Esophagus squamous epithelium (tissue), 5 donors: ENCODE measurements around the gene WWOX. TPM values are rescaled to one million over a fixed set of nuclear protein-coding genes. Genes with fewer than 3 reads are reported as not detected.

Experiments
- DNase-seq: peaks from one replicate; lab custom pipeline; 2025; lab: John Stamatoyannopoulos, UW
- H3K27ac ChIP-seq, 4 donors: fragments of 200-600 bp; sonication (generic); one replicate each; pipeline ENCODE4 v1.5.1; 2016 to 2019; ENCODE audit warnings: mild to moderate bottlenecking in 1 of 4
- H3K27me3 ChIP-seq, 4 donors: fragments of 200-600 bp; sonication (generic); 1 replicate in 3 of 4; 2 replicates in 1 of 4; pipeline versions ENCODE4 v1.5.1 to v1.6.0; 2017 to 2021; ENCODE audit warnings: antibody characterized with exemption in 1 of 4
- H3K36me3 ChIP-seq, 3 donors: fragments of 200-600 bp; sonication (generic); one replicate each; pipeline ENCODE4 v1.5.1; 2016 to 2019
- H3K4me1 ChIP-seq, 3 donors: fragments of 200-600 bp; sonication (generic); one replicate each; pipeline ENCODE4 v1.5.1; 2017 to 2019
- H3K4me3 ChIP-seq, 4 donors: fragments of 200-600 bp; sonication (generic); 1 replicate in 3 of 4; 2 replicates in 1 of 4; pipeline ENCODE4 v1.5.1; 2016 to 2019; ENCODE audit warnings: mild to moderate bottlenecking in 2 of 4, moderate library complexity in 1 of 4
- H3K9me3 ChIP-seq, 3 donors: fragments of 200-600 bp; sonication (generic); one replicate each; pipeline ENCODE4 v1.5.1; 2016 to 2019
- POLR2A ChIP-seq, 4 donors: fragments of 450-650 bp; IDR thresholded peaks; one replicate each; pipeline ENCODE4 v1.6.1; 2017; ENCODE audit warnings: antibody characterized with exemption in 4 of 4, mild to moderate bottlenecking in 4 of 4, moderate library complexity in 3 of 4
- WGBS, 2 donors: methylation state at CpG; one replicate each; pipeline ENCODE4 v1.1.5; 2018; 5-methylcytosine and 5-hydroxymethylcytosine counted together
- intact Hi-C: fragments of 100-400 bp; cut with DNase I; formaldehyde crosslinking; loops from one replicate; pipeline ENCODE4 v1.15.0; 2022
- total RNA-seq, 4 donors: library from RNA; depleted of rRNA; stranded (reverse); fragments of >200 nt; gene quantifications; one replicate each; pipeline ENCODE4 v1.1.0, GENCODE V29; 2016
- TF ChIP-seq, protein P1 (sequence below), 6 experiments: fragments of 450-650 bp in 4 of 6; fragments of 200-600 bp in 2 of 6; sonication (generic) in 2 of 6; IDR thresholded peaks; one replicate each; pipeline ENCODE4 v1.5.1; 2016 to 2019; ENCODE audit warnings: antibody characterized with exemption in 6 of 6, mild to moderate bottlenecking in 4 of 6, moderate library complexity in 4 of 6
- donor health status: DM: yes; HTN: yes; CAD: no.

WWOX gene
- total RNA-seq, 4 donors from 2014 or later: 20.9 to 31.1 (median 27.5) TPM

- DNase-seq: no peak
- no peaks in the 10 kb centered on the region for H3K36me3 ChIP-seq
- no peak overlapping the region for H3K4me3 ChIP-seq
- no peak overlapping the region for H3K27ac ChIP-seq
- no peaks in the 10 kb centered on the region for H3K27me3 ChIP-seq
- no peaks in the 10 kb centered on the region for H3K9me3 ChIP-seq
- intact Hi-C loops: no loop called here
- 80 to 83% methylated on average over 4 of the region's 4 CpGs for WGBS, 2 donors
- H3K4me1 ChIP-seq: peaks cover 0 to 25% (median 3%) of the 10 kb centered on the region in 3 donors
- TF ChIP-seq, protein P1, sequence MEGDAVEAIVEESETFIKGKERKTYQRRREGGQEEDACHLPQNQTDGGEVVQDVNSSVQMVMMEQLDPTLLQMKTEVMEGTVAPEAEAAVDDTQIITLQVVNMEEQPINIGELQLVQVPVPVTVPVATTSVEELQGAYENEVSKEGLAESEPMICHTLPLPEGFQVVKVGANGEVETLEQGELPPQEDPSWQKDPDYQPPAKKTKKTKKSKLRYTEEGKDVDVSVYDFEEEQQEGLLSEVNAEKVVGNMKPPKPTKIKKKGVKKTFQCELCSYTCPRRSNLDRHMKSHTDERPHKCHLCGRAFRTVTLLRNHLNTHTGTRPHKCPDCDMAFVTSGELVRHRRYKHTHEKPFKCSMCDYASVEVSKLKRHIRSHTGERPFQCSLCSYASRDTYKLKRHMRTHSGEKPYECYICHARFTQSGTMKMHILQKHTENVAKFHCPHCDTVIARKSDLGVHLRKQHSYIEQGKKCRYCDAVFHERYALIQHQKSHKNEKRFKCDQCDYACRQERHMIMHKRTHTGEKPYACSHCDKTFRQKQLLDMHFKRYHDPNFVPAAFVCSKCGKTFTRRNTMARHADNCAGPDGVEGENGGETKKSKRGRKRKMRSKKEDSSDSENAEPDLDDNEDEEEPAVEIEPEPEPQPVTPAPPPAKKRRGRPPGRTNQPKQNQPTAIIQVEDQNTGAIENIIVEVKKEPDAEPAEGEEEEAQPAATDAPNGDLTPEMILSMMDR (IDR thresholded peaks at IDR 0.05): no peak
- no peak for TF ChIP-seq POLR2A (IDR thresholded peaks at IDR 0.05)
Measured at GRCh38 chr16:78455861-78456260, 356.4 kb downstream of the WWOX start.

DNA sequence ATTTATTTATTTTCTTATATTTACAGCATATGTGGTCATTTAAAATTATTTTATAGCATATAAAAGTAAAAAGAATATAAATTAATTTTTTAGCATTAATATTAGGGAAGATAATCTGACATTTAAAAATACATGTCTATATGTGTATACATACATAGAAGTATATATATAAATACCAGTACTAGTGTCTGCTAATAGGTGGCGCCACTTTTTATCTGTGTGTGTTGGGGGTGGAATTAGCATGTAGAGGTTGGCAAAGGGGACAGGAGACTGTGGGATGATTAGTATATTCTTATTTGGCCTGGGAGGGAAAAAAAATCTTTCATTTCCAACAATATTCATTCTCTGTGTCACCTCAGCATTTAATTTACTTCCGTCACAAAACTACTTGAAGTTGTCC, 359.1 kb downstream of the WWOX start:
- 91 to 95% methylated on average over 2 of the region's 2 CpGs for whole genome bisulfite sequencing, 2 donors
- no peak for DNase-seq
- Histone ChIP-seq H3K4me3 (no peak overlapping the region), H3K9me3 (no peaks in the 10 kb centered on the region), H3K27me3 (no peaks in the 10 kb centered on the region), H3K27ac (no peak overlapping the region), H3K4me1 (peaks cover 5 to 41% (median 19%) of the 10 kb centered on the region in 3 donors), H3K36me3 (no peaks in the 10 kb centered on the region)
- intact Hi-C loops: no loop called here
- TF ChIP-seq, protein P1 (IDR thresholded peaks at IDR 0.05): no peak
- TF ChIP-seq POLR2A (IDR thresholded peaks at IDR 0.05): no peak

- WGBS, 2 donors: 75 to 87% methylated on average over 4 of the region's 4 CpGs
- H3K36me3 ChIP-seq: no peaks in the 10 kb centered on the region
- H3K27ac ChIP-seq: peak overlapping the region in 2 of 4 donors; percentile 29 to 50
- H3K4me3 ChIP-seq: no peak overlapping the region
- no peaks in the 10 kb centered on the region for H3K27me3 ChIP-seq
- no peak for TF ChIP-seq POLR2A (IDR thresholded peaks at IDR 0.05)
- TF ChIP-seq, protein P1 (IDR thresholded peaks at IDR 0.05): no peak
- intact Hi-C loops: no loop called here
- H3K4me1 ChIP-seq: peaks cover 5 to 41% (median 19%) of the 10 kb centered on the region in 3 donors
- no peaks in the 10 kb centered on the region for H3K9me3 ChIP-seq
- DNase-seq: no peak
Measured at GRCh38 chr16:78460428-78460827, 361.0 kb downstream of the WWOX start.

DNA sequence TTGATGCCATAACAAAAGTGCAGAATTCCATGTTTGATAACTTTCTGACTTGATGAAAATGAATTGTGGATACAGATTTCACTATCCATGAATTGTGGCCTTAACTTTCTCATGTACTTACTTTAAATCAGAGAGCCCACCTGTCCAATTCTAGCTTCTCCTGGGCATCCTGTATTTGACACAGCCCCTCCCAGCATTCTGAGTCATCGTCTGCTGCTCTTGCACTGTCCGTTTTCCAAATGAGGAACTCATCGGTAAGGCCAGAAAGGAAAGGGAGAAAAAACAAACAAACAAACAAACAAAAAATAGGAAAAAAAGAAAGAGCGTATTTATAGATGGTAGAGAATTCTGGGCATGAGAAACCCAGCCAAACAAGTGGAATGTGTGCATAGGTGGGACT, 361.6 kb downstream of the WWOX start:
- TF ChIP-seq, protein P1 (IDR thresholded peaks at IDR 0.05): no peak
- TF ChIP-seq POLR2A (IDR thresholded peaks at IDR 0.05): no peak
- peaks cover 5 to 41% (median 19%) of the 10 kb centered on the region in 3 donors for H3K4me1 ChIP-seq
- WGBS, 2 donors: 18 to 54% methylated on average over 4 of the region's 4 CpGs
- peak overlapping the region in 2 of 4 donors; percentile 13 to 50 for H3K27ac ChIP-seq
- H3K36me3 ChIP-seq: no peaks in the 10 kb centered on the region
- intact Hi-C loops: no loop called here
- DNase-seq: no peak
- no peaks in the 10 kb centered on the region for H3K27me3 ChIP-seq
- no peaks in the 10 kb centered on the region for H3K9me3 ChIP-seq
- no peak overlapping the region for H3K4me3 ChIP-seq

GRCh38 chr16:78461496-78462287, 362.2 kb downstream of the WWOX start:
- intact Hi-C loops: no loop called here
- no peak for DNase-seq
- TF ChIP-seq, protein P1 (IDR thresholded peaks at IDR 0.05): no peak
- TF ChIP-seq POLR2A (IDR thresholded peaks at IDR 0.05): no peak
- 19 to 47% methylated on average over 9 of the region's 9 CpGs for WGBS, 2 donors
- Histone ChIP-seq H3K4me3 (peak overlapping the region in 1 of 4 donors; percentile 26), H3K4me1 (peaks cover 5 to 41% (median 19%) of the 10 kb centered on the region in 3 donors), H3K9me3 (no peaks in the 10 kb centered on the region), H3K27ac (peak overlapping the region in 2 of 4 donors; percentile 13 to 50), H3K36me3 (no peaks in the 10 kb centered on the region), H3K27me3 (no peaks in the 10 kb centered on the region)
